Stimulated activated naive CD4-positive, alpha-beta T cell treated with Interleukin-2 at 50 U/mL for 16 hours (primary cell): ENCODE data around the gene GLOD5.

ENCODE experiments used
- DNase-seq: peaks from one replicate; lab custom pipeline; 2025; lab: John Stamatoyannopoulos, UW

Gene GLOD5

DNA sequence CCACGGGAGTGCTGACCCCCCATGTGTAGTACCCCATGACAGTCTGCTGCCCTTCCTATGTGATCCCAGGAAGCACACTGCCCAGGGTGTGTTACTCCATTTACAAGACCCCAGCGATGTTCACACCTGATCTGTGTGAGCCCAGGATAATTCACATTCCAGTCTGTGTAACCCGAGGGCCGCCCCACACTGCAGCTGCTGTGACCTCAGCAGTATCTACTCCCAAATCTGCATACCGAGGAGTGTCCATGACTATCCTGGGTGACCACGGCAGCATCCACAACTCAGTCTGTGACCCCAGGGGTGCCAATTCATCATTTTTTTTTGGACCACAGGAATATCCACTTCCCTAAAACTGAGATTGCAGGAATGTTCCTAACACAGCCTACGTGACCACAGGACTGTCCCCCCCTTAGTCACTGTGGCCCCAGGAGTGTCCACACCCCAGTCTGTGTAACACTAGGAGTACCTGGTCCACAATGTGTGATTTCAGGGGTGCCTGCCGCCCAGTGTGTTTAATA is 7.8 kb upstream of the GLOD5 start:
- DNase-seq: no peak

DNA sequence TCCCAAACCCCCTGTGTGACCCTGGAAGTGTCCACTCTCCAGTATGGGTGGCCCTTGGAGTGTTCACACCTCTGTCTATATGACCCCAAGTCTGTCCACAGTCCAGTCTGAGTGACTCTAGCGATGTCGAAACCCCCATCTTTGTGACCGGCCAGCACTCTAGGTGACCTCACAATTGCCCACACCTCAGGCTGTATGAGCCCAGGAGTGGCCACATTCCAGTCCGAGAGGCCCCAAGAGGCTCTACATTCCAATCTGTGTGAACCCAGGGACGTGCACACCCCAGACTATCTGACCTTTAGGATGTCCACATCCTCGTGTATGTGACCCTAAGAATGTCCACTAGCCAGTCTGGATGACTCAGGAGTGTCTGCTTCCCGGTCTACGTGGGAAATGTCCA is 7.3 kb upstream of the GLOD5 start:
- no peak for DNase-seq

DNA sequence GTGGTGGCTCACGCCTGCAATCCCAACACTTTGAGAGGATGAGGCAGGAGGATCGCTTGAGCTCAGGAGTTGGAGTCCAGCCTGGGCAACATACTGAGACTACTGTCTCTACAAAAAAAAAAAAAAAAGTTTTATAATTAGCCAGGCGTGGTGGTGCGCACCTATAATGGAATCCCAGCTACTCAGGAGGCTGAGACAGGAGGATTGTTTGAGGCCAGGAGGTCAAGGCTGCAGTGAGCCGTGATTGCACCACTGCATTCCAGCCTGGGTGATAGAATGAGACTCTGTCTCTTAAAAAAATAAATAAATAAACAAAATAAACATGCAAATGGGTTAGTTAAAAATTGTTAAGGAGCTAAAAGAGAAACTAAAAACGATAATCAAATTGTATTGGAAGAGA is 7.7 kb downstream of the GLOD5 start:
- no peak for DNase-seq

DNA sequence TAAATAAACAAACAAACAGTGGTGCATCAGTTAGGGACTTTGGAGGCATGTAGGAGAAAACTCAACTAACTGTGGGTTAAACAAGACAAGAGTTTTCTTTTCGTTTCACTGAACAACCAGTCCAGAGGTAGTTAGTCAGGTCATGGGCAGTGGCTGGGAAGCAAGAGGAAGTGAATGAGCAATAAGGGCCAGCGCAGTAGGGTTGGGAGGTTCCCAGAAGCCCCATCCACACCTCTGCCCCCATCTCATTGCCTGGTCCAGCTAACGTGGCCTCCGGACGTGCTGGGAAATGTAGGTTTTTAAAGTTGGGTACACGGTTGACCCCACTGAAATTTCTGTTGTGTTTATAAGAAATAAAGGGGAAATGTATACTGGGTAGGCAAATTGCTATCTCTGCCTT is 8.7 kb downstream of the GLOD5 start:
- no peak for DNase-seq

DNA sequence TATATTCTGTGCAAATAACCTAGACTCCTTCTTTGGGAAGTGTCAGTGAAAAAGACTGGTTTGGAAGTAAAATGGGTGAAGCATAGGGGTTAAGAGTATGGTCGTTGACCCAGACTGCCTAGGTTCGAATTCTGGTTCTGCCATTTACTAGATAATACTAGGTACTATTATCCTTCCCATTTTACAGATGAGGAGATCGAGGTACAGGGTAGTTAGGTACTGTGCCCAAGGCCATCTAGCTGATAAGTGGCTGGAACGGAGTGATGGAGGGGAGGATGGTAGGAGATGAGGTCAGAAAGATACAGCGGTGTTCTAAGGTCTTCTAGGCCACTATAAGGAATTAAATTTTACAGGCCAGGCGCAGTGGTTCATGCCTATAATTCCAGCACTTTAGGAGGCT is 11.1 kb downstream of the GLOD5 start:
- DNase-seq: no peak

DNA sequence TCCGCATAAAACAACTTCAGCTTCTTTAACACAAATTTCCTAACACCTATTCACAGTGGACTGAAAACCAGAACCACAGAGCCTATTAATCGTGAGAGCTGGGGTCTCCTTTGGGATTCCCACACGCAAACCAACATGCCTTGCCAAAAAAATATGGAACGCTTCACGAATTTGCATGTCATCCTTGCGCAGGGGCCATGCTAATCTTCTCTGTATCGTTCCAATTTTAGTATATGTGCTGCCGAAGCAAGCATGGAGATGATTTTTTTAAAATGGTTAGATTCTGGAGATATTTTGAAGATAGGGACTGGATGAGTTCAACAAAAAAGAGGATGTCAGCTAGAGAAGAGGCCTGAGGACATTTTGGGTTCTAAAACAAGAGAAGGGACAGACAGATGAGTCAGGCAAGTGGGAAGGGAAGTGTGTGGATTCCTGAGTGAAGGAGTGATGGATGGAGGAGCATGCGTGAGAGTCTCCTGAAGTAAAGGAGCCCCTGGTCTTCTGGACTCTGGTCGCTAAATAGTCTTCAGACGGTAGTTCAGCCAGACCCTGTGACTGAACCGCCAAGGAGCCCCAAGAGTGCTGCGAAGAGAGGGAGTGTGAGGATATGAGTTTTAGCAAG is 15.4 kb downstream of the GLOD5 start:
- no peak for DNase-seq

DNA sequence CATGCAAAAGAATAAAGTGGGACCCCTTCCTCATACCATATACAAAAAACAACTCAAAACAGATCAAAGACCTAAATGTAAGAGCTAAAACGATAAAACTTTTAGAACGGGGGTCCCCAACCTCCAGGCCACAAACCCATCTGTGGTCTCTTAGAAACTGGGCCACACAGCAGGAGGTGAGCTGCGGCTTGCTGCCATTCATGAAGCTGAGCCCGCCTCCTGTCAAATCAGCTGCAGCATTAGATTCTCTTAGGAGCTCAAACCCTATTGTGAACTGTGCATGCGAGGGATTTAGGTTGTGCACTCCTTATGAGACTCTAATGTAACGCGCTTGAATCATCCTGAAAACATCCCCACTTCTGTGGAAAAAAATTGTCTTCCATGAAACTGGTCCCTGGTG is 17.9 kb downstream of the GLOD5 start:
- no peak for DNase-seq

DNA sequence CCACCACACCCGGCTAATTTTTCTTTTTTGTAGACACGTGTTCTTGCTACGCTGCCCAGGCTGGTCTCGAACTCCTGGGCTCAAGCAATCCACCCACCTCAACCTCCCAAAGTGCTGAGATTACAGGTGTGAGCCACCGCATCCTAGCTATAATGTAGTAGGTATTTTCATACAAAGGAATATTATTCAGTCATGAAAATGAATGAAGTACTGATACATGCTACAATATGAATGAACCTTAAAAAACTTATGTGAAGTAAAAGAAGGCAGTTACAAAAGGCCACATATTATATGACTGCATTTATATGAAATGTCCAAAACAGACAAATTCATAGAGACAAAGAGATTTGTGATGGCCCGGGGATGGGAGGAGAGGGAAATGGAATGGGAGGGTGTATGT is 20.2 kb downstream of the GLOD5 start:
- no peak for DNase-seq

DNA sequence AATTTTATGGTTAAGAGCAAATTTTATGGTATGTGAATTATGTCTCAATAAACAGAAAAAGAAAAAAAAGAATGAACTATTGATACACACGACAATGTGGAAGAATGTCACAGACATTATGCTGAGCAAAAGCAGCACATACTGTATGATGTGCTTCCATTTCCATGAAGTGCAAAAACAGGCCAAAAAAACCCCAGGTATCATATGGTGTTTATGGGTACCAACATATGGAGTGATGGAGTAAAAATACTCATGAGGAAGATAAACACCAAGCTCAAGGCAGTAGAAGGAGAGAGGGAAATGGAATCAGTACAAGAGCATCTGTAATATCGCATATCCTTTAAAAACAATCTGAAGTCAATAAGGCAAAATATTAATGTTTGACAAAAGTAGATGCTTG is 20.7 kb downstream of the GLOD5 start:
- no peak for DNase-seq

DNA sequence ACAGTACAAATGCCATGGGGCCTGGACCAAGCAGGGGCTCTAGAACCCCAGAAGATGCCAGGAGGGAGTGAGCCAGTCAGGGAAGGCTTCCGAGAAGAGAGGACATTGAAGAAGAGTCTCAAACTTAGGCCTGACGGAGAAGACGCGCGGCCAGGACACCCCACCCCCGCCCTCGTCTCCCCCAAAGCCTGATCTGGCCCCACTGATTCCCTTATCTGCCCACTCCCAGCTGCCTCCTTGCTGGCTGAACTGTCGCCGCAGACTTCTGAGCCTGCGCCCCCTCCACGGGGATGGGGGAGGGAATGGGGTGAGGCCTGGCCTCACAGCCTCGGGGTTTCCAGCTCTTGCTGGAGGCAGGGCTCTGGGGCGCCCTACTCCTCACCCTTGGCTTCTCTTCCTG is 21.2 kb downstream of the GLOD5 start:
- DNase-seq: no peak

DNA sequence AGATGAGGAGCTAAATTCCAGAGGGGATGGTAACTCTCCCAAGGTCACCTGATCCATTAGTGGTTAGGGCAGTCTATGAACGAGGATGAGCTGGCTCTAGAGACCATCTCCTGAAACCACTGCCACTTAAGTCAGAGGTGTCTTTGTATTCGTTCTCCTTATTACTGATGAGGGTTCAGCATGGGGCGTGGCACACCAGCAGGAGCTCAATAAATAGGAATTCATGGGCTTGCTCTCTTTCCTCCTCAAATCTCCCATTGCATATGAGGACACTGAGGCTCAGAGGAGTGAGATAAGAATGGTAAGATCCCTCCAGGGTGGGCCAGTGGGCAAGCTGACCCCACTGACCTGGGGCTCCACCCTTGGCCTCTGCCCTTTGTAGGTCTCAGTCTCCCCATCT is 23.2 kb downstream of the GLOD5 start:
- DNase-seq: no peak

DNA sequence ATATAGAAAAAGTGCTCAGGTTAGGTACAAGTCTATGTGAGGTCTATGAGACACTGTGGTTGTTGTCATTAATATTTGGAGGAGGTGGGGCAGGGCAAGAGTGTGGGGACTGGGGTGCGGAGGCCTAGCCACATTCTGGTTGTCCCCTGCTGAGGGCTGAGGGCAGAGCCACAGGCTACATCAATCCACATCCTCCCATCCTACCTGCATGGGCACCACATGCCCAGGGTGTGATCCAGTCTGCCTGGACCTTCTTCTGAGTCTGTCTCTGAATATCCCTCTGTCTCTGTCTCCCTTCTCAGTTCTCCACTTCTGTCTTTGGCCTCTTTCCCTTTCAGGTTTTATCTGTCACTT is 23.6 kb downstream of the GLOD5 start:
- no peak for DNase-seq

DNA sequence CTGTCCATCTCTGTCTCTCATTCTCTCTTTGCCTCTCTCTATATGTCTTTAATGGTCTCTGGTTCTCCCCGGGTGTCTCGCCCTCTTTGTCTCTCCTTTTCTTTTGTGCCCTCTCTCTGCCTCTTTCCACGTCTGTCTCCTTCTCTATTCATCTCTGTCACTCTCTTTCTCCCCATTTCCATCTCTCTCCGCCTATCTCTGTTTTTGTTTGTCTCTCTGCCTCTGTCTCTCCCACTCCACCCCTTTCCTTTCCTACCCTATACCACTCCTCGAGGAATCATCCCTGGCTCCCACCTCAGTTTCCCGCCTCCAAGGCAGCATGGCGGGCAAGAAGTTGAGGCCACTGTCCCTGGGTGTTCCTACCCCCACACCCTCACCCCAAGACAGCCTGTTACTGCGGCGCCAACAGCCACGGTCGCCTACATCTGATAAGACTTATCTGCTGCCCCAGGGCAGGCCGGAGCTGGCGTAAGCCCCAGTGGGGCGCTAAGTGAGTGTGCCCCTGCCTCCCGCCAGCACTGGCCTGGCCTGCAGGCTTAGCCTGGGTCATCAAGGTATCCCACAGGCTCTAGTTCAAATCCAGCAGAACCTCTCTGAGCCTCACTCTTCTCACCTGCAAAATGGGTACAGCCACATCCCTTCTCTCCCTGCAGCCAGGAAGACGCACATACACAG is 24.1 kb downstream of the GLOD5 start:
- no peak for DNase-seq

DNA sequence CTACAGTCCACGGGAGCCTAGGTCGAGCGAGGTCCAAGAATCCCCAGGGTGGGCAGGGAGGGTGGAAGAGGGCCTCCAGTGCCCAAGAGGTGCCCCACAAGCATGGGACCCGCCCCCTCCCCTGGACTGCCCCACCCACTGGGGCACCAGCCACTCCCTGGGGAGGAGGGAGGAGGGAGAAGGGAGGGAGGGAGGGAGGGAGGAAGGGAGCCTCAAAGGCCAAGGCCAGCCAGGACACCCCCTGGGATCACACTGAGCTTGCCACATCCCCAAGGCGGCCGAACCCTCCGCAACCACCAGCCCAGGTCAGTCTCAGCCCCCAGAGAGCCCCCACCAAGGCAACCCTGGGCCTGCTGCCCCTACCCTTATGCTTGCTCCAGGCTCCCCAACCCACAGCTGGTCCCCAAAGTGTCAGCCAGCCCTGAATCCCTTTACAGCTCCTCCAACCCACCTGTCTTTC is 24.8 kb downstream of the GLOD5 start, which contains the start of gene GATA1:
GATA1 (plus strand) TSS at position 250 of the 460 bp plus-strand sequence. CDS start 4,520 bp downstream, outside the sequence.
- DNase-seq: no peak

DNA sequence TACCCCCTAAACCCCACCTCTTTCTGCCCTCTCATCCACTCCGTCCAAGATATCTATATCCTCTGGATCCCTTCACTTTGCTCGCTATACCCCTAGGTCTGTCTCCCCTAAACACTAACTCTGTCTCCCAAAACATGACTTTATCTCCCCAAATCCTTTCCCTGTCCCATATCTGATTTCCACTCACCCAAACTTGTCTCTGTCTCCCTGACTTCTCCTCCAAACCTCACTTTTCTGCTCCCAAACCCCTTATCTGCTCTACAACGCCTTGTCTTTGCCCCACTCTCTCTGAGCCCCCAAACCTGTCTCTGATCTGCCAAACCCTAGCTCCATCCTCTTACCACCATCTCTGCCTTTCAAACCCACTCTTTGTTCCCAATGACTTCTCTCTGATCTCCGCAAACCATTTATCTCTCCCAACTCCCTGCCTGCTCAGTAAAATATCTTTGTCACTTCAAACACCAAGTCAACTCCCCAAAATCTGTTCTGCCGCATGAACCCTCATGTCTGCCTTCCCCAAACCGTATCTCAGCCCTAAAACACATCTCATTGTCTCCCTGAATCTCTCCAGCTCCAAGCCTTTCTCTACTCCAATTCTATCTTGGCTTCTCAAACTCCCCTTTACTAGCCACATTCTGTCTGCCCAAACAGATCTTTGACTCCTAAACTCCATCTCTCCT is 25.4 kb downstream of the GLOD5 start:
- DNase-seq: no peak

DNA sequence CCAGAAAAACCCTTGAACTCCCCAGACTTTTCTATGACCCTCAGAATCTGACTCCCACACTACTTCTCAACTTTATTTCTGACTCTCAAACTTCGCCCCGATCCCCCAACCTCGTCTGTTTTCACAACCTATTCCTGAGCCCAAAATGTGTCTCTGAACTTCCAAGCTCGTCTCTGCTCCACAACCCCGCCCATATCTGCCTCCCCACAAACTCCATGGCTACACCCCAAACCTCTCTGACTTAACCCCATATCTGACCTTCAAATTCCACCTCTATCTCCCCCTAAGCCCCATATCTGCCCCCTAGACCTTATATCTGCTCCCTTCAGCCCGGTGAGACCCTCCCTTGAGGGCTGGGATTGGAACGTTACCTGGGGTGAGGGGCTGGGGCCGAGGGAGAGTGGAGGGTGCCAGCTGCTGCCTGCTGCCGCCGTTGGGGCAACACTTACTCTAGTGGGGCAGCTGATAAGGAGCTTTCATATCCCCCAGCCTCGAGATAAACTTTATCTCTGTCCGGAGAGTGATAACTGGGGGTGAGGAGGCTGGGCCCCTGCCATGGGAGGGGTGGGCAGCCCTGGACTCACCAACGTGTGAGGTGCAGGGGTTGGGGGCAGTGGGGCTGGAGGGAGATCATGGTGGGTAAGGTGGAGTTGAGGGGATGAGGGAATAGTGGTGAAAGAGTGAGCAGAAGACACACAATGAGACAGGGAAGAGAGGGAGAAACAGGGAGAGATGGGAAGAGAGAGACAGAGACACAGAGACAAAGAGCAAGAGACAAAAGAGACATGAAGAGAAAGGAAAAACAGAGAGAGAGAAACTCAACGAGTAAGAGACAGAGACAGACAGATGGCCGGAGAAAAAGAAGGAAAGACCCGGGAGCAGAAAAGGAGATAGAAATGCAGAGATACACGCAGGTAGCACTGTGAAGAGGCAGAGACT is 26.2 kb downstream of the GLOD5 start:
- DNase-seq: no peak

DNA sequence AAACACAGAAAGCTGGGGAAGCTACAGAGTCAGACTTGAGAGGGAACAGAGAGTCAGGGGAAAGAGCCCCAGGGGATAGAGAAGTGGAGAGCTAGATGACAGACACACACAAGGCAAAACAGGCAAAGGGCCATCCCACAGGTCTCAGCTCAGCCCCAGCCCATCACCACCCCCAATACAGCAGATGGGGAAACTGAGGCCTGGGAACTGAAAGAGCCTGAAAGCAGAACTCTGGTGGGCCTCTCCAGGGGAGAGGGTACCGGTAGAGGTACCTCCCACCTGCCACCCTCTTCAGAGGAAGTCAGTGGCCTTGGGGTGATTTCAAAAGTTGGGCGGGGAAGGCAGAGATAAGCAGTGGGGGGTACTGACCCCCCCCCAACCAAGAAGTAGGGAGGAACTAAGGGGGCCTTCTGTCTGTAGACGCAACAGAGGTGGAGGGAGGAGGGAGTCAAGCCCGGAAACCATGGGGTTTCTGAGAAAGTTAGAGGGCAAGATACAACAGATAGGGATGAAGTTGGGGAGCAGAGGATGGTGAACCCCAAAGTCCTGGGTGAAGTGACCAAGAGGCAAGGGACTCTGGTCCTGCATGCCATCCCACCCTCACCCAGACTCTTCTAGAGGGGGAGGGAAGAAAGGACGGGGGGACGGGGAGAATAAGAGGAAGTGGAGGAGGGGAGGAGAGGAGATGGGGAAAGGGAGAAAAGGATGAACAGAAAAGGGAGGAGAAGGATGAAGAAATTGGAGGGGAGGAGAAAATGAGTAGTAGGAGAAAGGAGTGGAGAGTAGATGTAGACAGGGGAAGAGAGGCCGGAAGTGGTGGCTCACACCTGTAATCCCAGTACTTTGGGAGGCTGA is 28.0 kb downstream of the GLOD5 start:
- no peak for DNase-seq

DNA sequence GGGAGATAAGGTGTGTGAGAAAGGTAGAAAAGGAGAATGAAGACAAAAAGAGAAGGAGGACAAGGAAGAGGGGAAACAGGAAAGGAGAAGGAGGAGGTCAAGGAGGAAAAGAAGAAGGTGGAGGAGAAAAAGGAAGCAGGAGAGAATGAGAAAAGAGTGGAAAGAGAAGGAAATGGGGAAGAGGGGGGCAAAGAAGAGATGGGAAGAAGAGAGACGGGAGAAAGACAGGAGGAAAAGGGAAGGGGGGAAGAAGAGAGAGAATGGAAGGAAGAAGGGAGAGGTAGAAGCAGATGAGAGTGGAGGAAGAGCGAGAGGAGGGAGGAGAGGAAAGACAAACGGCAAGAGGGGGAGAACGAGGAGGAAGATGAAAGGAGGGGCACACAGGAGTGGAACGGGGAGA is 28.9 kb downstream of the GLOD5 start:
- no peak for DNase-seq

DNA sequence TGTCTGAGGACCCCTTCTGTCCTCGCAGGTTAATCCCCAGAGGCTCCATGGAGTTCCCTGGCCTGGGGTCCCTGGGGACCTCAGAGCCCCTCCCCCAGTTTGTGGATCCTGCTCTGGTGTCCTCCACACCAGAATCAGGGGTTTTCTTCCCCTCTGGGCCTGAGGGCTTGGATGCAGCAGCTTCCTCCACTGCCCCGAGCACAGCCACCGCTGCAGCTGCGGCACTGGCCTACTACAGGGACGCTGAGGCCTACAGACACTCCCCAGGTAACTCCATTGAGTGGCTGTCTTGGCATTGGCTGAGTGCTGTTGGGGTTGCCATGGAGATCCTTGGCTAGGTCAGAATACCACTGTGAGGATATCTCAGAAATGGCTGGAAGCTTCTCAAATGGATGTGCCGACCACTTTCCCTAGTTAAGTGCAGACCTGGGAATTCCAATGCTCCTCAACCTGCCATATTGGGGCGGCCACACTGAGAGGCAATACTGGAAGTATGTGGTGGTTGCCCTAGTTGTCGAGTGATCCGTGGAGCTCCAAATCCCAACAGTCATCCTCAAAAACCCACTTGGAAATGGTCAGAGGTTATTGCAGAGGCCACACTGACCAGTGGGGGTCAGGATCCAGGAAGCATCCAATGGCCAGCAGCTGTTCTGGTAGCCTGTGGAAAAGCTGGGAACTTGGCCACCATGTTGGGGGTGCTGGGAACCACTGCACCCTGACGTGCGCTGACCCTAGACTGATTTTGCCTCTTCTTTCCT is 29.7 kb downstream of the GLOD5 start:
- DNase-seq: no peak

DNA sequence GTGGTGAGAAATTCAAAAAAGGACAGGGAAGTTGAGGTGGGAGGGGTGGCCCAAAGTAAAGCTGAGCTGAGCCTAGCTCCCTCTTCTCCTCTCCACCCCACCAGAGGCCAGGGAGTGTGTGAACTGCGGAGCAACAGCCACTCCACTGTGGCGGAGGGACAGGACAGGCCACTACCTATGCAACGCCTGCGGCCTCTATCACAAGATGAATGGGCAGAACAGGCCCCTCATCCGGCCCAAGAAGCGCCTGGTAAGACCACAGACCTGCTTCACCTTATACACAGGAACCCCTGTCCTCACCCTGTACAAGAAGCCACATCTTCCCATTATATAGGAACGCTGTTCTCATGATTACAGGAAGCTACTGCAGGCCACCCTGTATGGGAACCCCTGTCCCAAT is 30.7 kb downstream of the GLOD5 start:
- no peak for DNase-seq
